ENCODE measurements around the gene NINJ1.

DNA sequence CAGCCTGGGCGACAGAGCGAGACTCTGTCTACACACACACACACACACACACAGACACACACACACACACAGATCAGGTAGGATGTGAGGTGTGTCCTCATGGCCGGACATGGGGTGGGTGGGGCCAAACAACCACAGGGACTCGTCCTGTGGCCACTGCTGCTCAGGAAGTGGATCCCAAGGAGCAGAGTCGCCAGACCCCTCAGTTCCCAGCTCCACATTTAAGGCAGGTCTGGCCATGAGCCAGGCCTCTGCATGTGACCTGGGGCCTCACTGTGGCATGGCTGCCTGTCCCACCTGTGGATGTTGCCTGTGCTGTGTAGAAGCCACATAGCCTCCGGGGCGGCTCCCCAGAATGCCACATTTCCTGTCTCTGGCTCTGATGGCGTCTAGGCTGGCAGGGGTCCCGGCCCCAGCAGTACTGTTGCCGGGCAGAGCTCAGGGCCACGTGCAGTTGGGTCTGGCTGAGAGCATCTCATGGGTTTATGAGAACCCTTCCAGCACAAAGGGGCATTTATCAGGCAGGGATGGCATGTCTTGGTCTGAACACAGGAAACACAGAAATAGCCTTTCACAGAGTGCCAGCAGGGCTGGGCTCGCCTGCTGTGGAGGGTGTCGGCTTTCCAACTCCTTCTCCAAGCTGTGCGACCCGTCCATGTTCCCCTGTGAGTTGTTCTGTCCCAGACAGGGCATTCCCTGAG is 9.9 kb upstream of the NINJ1 start:
- TF ChIP-seq, protein P1, sequence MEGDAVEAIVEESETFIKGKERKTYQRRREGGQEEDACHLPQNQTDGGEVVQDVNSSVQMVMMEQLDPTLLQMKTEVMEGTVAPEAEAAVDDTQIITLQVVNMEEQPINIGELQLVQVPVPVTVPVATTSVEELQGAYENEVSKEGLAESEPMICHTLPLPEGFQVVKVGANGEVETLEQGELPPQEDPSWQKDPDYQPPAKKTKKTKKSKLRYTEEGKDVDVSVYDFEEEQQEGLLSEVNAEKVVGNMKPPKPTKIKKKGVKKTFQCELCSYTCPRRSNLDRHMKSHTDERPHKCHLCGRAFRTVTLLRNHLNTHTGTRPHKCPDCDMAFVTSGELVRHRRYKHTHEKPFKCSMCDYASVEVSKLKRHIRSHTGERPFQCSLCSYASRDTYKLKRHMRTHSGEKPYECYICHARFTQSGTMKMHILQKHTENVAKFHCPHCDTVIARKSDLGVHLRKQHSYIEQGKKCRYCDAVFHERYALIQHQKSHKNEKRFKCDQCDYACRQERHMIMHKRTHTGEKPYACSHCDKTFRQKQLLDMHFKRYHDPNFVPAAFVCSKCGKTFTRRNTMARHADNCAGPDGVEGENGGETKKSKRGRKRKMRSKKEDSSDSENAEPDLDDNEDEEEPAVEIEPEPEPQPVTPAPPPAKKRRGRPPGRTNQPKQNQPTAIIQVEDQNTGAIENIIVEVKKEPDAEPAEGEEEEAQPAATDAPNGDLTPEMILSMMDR (IDR thresholded peaks at IDR 0.05): no peak
- TF ChIP-seq POLR2A (IDR thresholded peaks at IDR 0.05): no peak
